ENCODE measurements around the gene NTF3. TPM values are rescaled to one million over a fixed set of nuclear protein-coding genes. Genes with fewer than 3 reads are reported as not detected.

NTF3 gene
- total and polyA plus RNA-seq, 2 donors (not counting 1 experiment from before 2014, with no cell fraction given) = not detected

GRCh38 chr12:5505116-5505515, 73.2 kb downstream of the NTF3 start:
- Mint-ChIP-seq H3K4me1 (no peaks in the 10 kb centered on the region), H3K27me3 (peaks cover 17% of the 10 kb centered on the region), H3K27ac (no peak overlapping the region), H3K4me3 (no peak overlapping the region), H3K9me3 (ENCODE audit: insufficient read depth) (no peaks in the 10 kb centered on the region)
- H3K4me2 ChIP-seq (replicated peaks; ENCODE audit: low read depth, low read length, poor library complexity, severe bottlenecking) = no peak overlapping the region
- 66% methylated on average over 4 of the region's 4 CpGs for WGBS (ENCODE audit: insufficient coverage)
- H3K4me3 ChIP-seq (ENCODE audit: control extremely low read depth in 1 of 5, extremely low read depth in 1 of 5, insufficient read depth in 1 of 5, low read depth in 2 of 5, low read length in 4 of 5) = no peak overlapping the region
- ChIA-PET CTCF (no interaction called here), POLR2A (no interaction called here)
- H3K27ac ChIP-seq (ENCODE audit: low read length in 2 of 2) = no peak overlapping the region
- no peak for DNase-seq
- H3K79me2 ChIP-seq (ENCODE audit: control insufficient read depth, insufficient read depth, low read length) = no peaks in the 10 kb centered on the region
- no peak for ATAC-seq (ENCODE audit: low read depth)
- H3K4me1 ChIP-seq (ENCODE audit: control insufficient read depth in 2 of 2, insufficient read depth in 2 of 2, low read length in 2 of 2) = no peaks in the 10 kb centered on the region
- H3K36me3 ChIP-seq (replicated peaks in 1 of 2; ENCODE audit: control extremely low read depth in 1 of 2, control insufficient read depth in 1 of 2, extremely low read depth in 1 of 2, insufficient read depth in 2 of 2, low read length in 1 of 2) = no peaks in the 10 kb centered on the region
- no peak for TF ChIP-seq CTCF (IDR thresholded peaks at IDR 0.05)
- TF ChIP-seq EZH2 (IDR thresholded peaks at IDR 0.05; ENCODE audit: borderline replicate concordance, insufficient read depth, low read depth, low read length, poor library complexity, severe bottlenecking) = no peak
- peaks cover 0 to 2% (median under 1%) of the 10 kb centered on the region in 4 experiments for H3K27me3 ChIP-seq (replicated peaks in 1 of 4; ENCODE audit: control extremely low read depth in 1 of 4, control insufficient read depth in 3 of 4, insufficient read depth in 4 of 4, low read length in 3 of 4)
- H3K9me3 ChIP-seq (ENCODE audit: control extremely low read depth in 1 of 3, control insufficient read depth in 2 of 3, insufficient read depth in 1 of 3, low read length in 2 of 3) = no peaks in the 10 kb centered on the region
- intact Hi-C loops (cut with micrococcal nuclease) = no loop called here
- no peak overlapping the region for H3K9ac ChIP-seq (ENCODE audit: low read length)
- no peak overlapping the region for H2AFZ ChIP-seq (ENCODE audit: insufficient read depth, low read depth, low read length, poor library complexity, severe bottlenecking)
- no peaks in the 10 kb centered on the region for H4K20me1 ChIP-seq (ENCODE audit: control insufficient read depth, insufficient read depth, low read length, poor library complexity, severe bottlenecking)

DNA sequence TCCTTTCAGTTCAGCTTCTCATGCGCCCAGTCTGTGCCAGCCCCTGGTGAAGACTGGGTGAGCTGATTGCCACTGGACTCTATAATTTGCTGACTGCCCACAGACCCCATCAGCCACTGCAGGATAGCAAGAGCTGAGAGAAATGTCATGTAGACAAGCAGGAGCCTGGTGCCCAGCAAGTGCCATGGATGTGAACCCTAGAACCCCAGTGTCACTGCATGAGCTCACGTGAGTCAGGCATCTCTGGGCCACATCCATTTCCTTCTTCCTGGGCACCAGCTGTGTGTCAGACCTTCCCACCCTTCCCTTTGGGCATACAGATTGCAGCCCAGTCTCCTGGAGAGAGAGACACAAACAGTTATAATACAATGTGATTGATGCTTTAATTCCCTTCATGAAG, 73.8 kb downstream of the NTF3 start:
- no peaks in the 10 kb centered on the region for H3K36me3 ChIP-seq (replicated peaks in 1 of 2; ENCODE audit: control extremely low read depth in 1 of 2, control insufficient read depth in 1 of 2, extremely low read depth in 1 of 2, insufficient read depth in 2 of 2, low read length in 1 of 2)
- DNase-seq = no peak
- intact Hi-C loops (cut with micrococcal nuclease) = no loop called here

More for the DNA sequence above, 73.8 kb downstream of the NTF3 start:
- POLR2A ChIA-PET = no interaction called here
- Histone ChIP-seq H4K20me1 (ENCODE audit: control insufficient read depth, insufficient read depth, low read length, poor library complexity, severe bottlenecking) (no peaks in the 10 kb centered on the region), H3K4me2 (replicated peaks; ENCODE audit: low read depth, low read length, poor library complexity, severe bottlenecking) (no peak overlapping the region), H2AFZ (ENCODE audit: insufficient read depth, low read depth, low read length, poor library complexity, severe bottlenecking) (no peak overlapping the region), H3K4me3 (ENCODE audit: control extremely low read depth in 1 of 5, extremely low read depth in 1 of 5, insufficient read depth in 1 of 5, low read depth in 2 of 5, low read length in 4 of 5) (no peak overlapping the region), H3K9ac (ENCODE audit: low read length) (no peak overlapping the region), H3K79me2 (ENCODE audit: control insufficient read depth, insufficient read depth, low read length) (no peaks in the 10 kb centered on the region), H3K27ac (ENCODE audit: low read length in 2 of 2) (no peak overlapping the region), H3K4me1 (ENCODE audit: control insufficient read depth in 2 of 2, insufficient read depth in 2 of 2, low read length in 2 of 2) (no peaks in the 10 kb centered on the region), H3K9me3 (ENCODE audit: control extremely low read depth in 1 of 3, control insufficient read depth in 2 of 3, insufficient read depth in 1 of 3, low read length in 2 of 3) (no peaks in the 10 kb centered on the region), H3K27me3 (replicated peaks in 1 of 4; ENCODE audit: control extremely low read depth in 1 of 4, control insufficient read depth in 3 of 4, insufficient read depth in 4 of 4, low read length in 3 of 4) (peaks cover 0 to 2% (median 1%) of the 10 kb centered on the region in 4 experiments)
- H3K9me3 Mint-ChIP-seq (ENCODE audit: insufficient read depth) = no peaks in the 10 kb centered on the region
- peaks cover 17% of the 10 kb centered on the region for H3K27me3 Mint-ChIP-seq
- TF ChIP-seq CTCF (IDR thresholded peaks at IDR 0.05) = no peak
- no peak for TF ChIP-seq EZH2 (IDR thresholded peaks at IDR 0.05; ENCODE audit: borderline replicate concordance, insufficient read depth, low read depth, low read length, poor library complexity, severe bottlenecking)
- H3K4me1 Mint-ChIP-seq = no peaks in the 10 kb centered on the region
- H3K27ac Mint-ChIP-seq = no peak overlapping the region
- WGBS (ENCODE audit: insufficient coverage) = 75% methylated on average over 2 of the region's 2 CpGs
- H3K4me3 Mint-ChIP-seq = no peak overlapping the region
- CTCF ChIA-PET = no interaction called here
- no peak for ATAC-seq (ENCODE audit: low read depth)

Data from B cell (primary cell).